Testis (tissue), 3 donors: ENCODE measurements around the gene SLC16A2. TPM values are rescaled to one million over a fixed set of nuclear protein-coding genes. Genes with fewer than 3 reads are reported as not detected.

Experiments used
- DNase-seq: peaks from one replicate; pipeline ENCODE4 v3.0.0-alpha.2; 2019
- H3K27ac ChIP-seq, 2 donors: fragments of 200-600 bp; sonication (generic); one replicate each; pipeline ENCODE4 v1.5.1; 2019
- H3K27me3 ChIP-seq: fragments of 200-600 bp; sonication (generic); one replicate; pipeline ENCODE4 v1.5.1; 2019
- H3K36me3 ChIP-seq: fragments of 200-600 bp; sonication (generic); one replicate; pipeline ENCODE4 v1.5.1; 2017; ENCODE audit warnings: low read depth; ENCODE audit errors: missing control alignments
- H3K4me1 ChIP-seq: fragments of 200-600 bp; sonication (generic); one replicate; pipeline ENCODE4 v1.5.1; 2019
- H3K4me3 ChIP-seq, 2 donors: fragments of 200-600 bp; sonication (generic); one replicate each; pipeline ENCODE4 v1.5.1; 2017 to 2019
- H3K9me3 ChIP-seq: fragments of 200-600 bp; sonication (generic); one replicate; pipeline ENCODE4 v1.5.1; 2017
- POLR2A ChIP-seq: fragments of 450-650 bp; IDR thresholded peaks from one replicate; pipeline ENCODE4 v1.6.1; 2017; ENCODE audit warnings: antibody characterized with exemption, mild to moderate bottlenecking, moderate library complexity
- WGBS, 2 donors: methylation state at CpG; one replicate each; pipeline ENCODE4 v1.1.5; 2018; 5-methylcytosine and 5-hydroxymethylcytosine counted together
- intact Hi-C: fragments of 100-400 bp; cut with DNase I; formaldehyde crosslinking; loops from one replicate; pipeline ENCODE4 v1.15.1; 2023; ENCODE audit warnings: low total_unique reads
- polyA plus RNA-seq: library from polyadenylated mRNA; stranded (reverse); fragments of 350-450 nt; fragmentation: Illumina TruSeq; extraction: RNeasy Lipid Tissue Mini Kit (QIAGEN cat#74804); gene quantifications from one replicate; pipeline ENCODE4 v1.2.3, GENCODE V29; 2014; ENCODE audit warnings: low read depth, low replicate concordance; ENCODE audit not compliant: insufficient read depth
- total RNA-seq, 2 donors: library from RNA; depleted of rRNA; stranded (reverse); fragments of >200 nt; gene quantifications; one replicate each; pipeline ENCODE4 v1.2.3, GENCODE V29; 2016
- TF ChIP-seq, protein P1 (sequence below), 3 experiments: fragments of 450-650 bp in 2 of 3; fragments of 200-600 bp in 1 of 3; sonication (generic) in 1 of 3; IDR thresholded peaks; one replicate each; pipeline ENCODE4 v1.5.1; 2016 to 2019; ENCODE audit warnings: antibody characterized with exemption in 3 of 3, mild to moderate bottlenecking in 2 of 3, moderate library complexity in 1 of 3

Gene SLC16A2
- total and polyA plus RNA-seq, 3 donors from 2014 or later, result 2.6 to 6.7 (median 3.2) TPM

DNA sequence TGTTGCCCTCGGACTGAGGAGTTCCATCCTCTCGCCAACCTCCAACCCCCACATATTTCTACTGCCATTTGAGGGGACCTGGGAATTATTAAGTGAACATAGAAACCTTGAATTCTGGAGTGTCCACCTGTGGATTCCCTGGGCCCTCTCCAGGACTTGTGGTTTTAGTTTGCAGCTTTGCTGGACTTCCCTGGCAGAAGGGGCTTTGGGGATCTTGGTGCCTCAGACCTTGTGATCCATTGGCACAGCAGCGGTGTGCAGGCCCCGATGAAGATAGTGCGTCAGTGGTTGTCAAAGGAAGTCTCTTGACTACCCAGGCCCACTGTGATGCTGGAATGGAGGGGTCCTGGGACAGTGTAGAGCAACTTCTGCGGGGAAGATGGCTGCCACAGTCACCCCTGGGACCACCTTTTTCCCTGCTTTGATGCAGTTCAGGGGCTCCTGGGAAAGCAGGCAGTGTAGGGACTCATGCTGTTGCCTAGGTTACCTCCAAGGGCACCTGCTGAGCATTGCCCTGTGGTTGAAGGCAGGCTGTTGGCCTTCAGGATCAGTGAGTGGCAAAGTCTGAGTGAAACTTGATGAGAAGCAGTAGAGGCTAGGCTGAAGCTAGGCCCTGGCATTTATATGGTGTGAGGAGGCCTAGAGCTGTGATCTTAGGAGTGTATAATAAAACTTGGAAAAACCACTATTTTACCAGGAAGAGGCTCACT lies 2.2 kb downstream of the SLC16A2 start:
- DNase-seq, result no peak
- Histone ChIP-seq H3K9me3 (no peaks in the 10 kb centered on the region), H3K27ac (no peak overlapping the region), H3K27me3 (no peaks in the 10 kb centered on the region), H3K4me3 (no peak overlapping the region), H3K4me1 (no peaks in the 10 kb centered on the region), H3K36me3 (no peaks in the 10 kb centered on the region)
- intact Hi-C loops, result no loop called here
- 56 to 64% methylated on average over 2 to 6 of the region's 6 CpGs for WGBS, 2 donors
- TF ChIP-seq POLR2A, result no peak
- TF ChIP-seq, protein P1, sequence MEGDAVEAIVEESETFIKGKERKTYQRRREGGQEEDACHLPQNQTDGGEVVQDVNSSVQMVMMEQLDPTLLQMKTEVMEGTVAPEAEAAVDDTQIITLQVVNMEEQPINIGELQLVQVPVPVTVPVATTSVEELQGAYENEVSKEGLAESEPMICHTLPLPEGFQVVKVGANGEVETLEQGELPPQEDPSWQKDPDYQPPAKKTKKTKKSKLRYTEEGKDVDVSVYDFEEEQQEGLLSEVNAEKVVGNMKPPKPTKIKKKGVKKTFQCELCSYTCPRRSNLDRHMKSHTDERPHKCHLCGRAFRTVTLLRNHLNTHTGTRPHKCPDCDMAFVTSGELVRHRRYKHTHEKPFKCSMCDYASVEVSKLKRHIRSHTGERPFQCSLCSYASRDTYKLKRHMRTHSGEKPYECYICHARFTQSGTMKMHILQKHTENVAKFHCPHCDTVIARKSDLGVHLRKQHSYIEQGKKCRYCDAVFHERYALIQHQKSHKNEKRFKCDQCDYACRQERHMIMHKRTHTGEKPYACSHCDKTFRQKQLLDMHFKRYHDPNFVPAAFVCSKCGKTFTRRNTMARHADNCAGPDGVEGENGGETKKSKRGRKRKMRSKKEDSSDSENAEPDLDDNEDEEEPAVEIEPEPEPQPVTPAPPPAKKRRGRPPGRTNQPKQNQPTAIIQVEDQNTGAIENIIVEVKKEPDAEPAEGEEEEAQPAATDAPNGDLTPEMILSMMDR (IDR thresholded peaks at IDR 0.05), result no peak

DNA sequence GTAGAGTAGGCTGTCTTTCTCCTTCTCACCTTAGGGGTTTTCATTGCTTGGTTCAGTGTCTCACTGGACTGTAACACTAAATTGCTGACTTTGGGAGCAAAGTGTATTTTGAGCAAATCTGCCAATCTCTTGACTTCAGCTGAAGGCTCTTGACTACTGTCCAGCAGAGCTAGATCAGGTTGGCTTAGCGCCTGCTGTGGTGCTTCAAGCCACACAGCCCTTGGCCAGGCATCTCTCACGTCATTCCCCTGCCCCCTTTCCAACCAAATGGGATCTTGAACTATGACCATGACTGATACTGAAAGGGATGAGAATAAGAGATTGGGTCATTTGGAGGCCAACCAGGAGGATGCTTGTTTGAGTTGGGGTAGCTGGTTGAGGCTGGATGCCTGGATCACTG lies 4.8 kb downstream of the SLC16A2 start:
- Histone ChIP-seq H3K27me3 (no peaks in the 10 kb centered on the region), H3K27ac (no peak overlapping the region), H3K36me3 (no peaks in the 10 kb centered on the region), H3K4me1 (no peaks in the 10 kb centered on the region), H3K9me3 (no peaks in the 10 kb centered on the region), H3K4me3 (no peak overlapping the region)
- no peak for DNase-seq
- intact Hi-C loops, result no loop called here
- WGBS, 2 donors, result 78 to 85% methylated on average over 2 of the region's 2 CpGs
- no peak for TF ChIP-seq POLR2A
- TF ChIP-seq, protein P1 (IDR thresholded peaks at IDR 0.05), result no peak

DNA sequence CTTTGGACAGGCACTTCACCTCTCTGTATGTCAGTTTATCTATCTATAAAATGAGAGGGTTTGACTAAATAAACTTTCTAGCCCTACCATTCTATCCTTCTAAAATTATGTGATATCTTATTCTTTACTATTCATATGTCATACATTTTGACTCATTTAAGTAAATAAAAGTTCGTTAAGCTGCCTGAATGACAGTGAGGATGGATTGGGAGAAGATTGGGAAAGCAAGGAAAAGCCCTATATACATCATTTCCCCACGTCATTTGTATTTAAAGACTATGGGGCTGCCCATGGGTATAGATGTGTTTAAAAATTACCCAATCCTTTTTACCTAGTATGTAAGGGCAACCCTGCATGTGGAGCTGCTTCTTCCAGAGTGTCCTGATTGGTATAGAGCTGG lies 5.3 kb downstream of the SLC16A2 start:
- Histone ChIP-seq H3K4me3 (no peak overlapping the region), H3K9me3 (no peaks in the 10 kb centered on the region), H3K27me3 (no peaks in the 10 kb centered on the region), H3K27ac (no peak overlapping the region), H3K36me3 (no peaks in the 10 kb centered on the region), H3K4me1 (no peaks in the 10 kb centered on the region)
- 96 to 98% methylated on average over 2 of the region's 2 CpGs for WGBS, 2 donors
- intact Hi-C loops, result no loop called here
- no peak for DNase-seq
- no peak for TF ChIP-seq POLR2A
- TF ChIP-seq, protein P1 (IDR thresholded peaks at IDR 0.05), result no peak

DNA sequence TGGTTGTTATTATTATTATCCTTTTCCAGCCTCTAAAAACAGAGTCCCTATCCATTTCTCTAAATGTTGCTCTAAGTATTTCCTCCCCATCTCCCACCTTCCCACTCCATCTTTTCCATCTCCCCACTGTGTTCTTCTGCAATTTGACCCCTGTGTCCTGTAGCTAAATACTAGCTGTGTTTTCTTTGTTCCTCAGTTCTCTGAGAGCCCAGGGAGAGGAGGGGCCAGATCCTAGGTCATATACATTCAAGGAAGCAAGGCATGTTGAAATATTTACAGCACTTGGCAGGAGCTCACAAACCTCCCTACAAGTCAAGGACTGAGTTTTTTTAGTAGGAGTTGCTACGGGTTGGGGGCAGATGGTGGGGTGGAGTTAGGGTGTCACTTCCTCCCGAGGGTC lies 10.5 kb downstream of the SLC16A2 start:
- no peaks in the 10 kb centered on the region for H3K4me1 ChIP-seq
- DNase-seq, result no peak
- WGBS, 2 donors, result 42 to 53% methylated on average over 2 of the region's 2 CpGs
- intact Hi-C loops, result no loop called here
- H3K9me3 ChIP-seq, result no peaks in the 10 kb centered on the region
- no peak overlapping the region for H3K27ac ChIP-seq
- no peaks in the 10 kb centered on the region for H3K27me3 ChIP-seq
- no peaks in the 10 kb centered on the region for H3K36me3 ChIP-seq
- no peak overlapping the region for H3K4me3 ChIP-seq
- TF ChIP-seq POLR2A, result no peak
- TF ChIP-seq, protein P1 (IDR thresholded peaks at IDR 0.05), result no peak

DNA sequence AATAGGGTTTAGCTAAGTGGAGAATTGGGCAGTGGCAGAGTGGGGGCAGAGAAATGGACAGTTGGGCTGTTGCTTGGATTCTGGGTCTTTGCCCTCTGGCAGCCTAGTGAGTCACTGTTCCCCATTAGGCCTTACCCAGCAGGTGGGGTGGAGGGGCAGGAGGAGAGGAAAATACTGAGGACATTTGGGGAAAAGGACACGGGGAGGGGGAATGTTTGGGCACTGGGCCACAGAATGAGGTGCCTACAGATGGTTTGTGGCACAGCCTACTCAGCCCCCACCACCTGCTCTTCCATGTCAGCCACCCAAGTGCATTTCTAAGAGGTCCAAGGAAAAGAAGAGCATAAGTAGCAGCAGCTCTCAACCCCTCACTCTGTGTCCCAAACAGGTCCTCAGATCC lies 13.0 kb downstream of the SLC16A2 start:
- intact Hi-C loops, result no loop called here
- no peak overlapping the region for H3K27ac ChIP-seq
- TF ChIP-seq POLR2A, result no peak
- TF ChIP-seq, protein P1 (IDR thresholded peaks at IDR 0.05), result no peak
- no peak overlapping the region for H3K4me3 ChIP-seq
- WGBS, 2 donors, result 83 to 90% methylated on average over 1 of the region's 1 CpG
- no peak for DNase-seq
- no peaks in the 10 kb centered on the region for H3K9me3 ChIP-seq
- H3K36me3 ChIP-seq, result no peaks in the 10 kb centered on the region
- H3K4me1 ChIP-seq, result no peaks in the 10 kb centered on the region
- H3K27me3 ChIP-seq, result no peaks in the 10 kb centered on the region
